B cell (primary cell): ENCODE results near the gene TBC1D22A. TPM values are rescaled to one million over a fixed set of nuclear protein-coding genes. Genes with fewer than 3 reads are reported as not detected.

Source experiments
- ATAC-seq: fragments of 200-7000 bp; cut with Tn5 transposase; one replicate; pipeline ENCODE4 v1.10.0; 2021; ENCODE audit warnings: low read depth, mild to moderate bottlenecking, moderate number of reproducible peaks, moderate library complexity
- CTCF ChIA-PET: fragments of 350-600 bp; sonication (Branson Sonifier 250); formaldehyde crosslinking; loops from one replicate; lab custom pipeline; 2021; ENCODE audit warnings: antibody characterized with exemption, inconsistent platforms; lab: Charles Lee
- POLR2A ChIA-PET: fragments of 350-600 bp; sonication (Branson Sonifier 250); formaldehyde crosslinking; loops from one replicate; lab custom pipeline; 2021; ENCODE audit warnings: antibody characterized with exemption; lab: Charles Lee
- DNase-seq: peaks from one replicate; pipeline ENCODE4 v3.0.0; 2013
- H2AFZ ChIP-seq: 2 replicates; pipeline ENCODE4 v1.6.1; 2012; ENCODE audit warnings: mild to moderate bottlenecking, low read depth, low read length; ENCODE audit not compliant: insufficient read depth, poor library complexity, severe bottlenecking
- H3K27ac ChIP-seq, 2 donors: 1 replicate in 1 of 2; 2 replicates in 1 of 2; pipeline ENCODE4 v1.5.1; 2012 to 2013; ENCODE audit warnings: low read length in 2 of 2, mild to moderate bottlenecking in 2 of 2, moderate library complexity in 1 of 2
- H3K27me3 ChIP-seq, 4 experiments: fragments of 200-600 bp in 1 of 4; sonication (generic) in 1 of 4; replicated peaks in 1 of 4; 1 replicate in 2 of 4; 2 replicates in 2 of 4; pipeline versions ENCODE4 v1.6.1 to v1.7.0; 2013 to 2016; ENCODE audit warnings: low read length in 3 of 4, mild to moderate bottlenecking in 2 of 4, mixed read lengths in 1 of 4, moderate library complexity in 1 of 4; ENCODE audit not compliant: insufficient read depth in 4 of 4, control insufficient read depth in 3 of 4; ENCODE audit errors: control extremely low read depth in 1 of 4
- H3K36me3 ChIP-seq, 2 experiments: replicated peaks in 1 of 2; 1 replicate in 1 of 2; 2 replicates in 1 of 2; pipeline versions ENCODE4 v1.6.1 to v1.7.1; 2013; ENCODE audit warnings: low read length in 1 of 2; ENCODE audit not compliant: insufficient read depth in 2 of 2, control insufficient read depth in 1 of 2; ENCODE audit errors: control extremely low read depth in 1 of 2, extremely low read depth in 1 of 2
- H3K4me1 ChIP-seq, 2 donors: fragments of 200-600 bp in 1 of 2; sonication (generic) in 1 of 2; 1 replicate in 1 of 2; 2 replicates in 1 of 2; pipeline versions ENCODE4 v1.5.1 to v1.6.1; 2013 to 2017; ENCODE audit warnings: low read length in 2 of 2; ENCODE audit not compliant: control insufficient read depth in 2 of 2, insufficient read depth in 2 of 2
- H3K4me2 ChIP-seq: replicated peaks from 2 replicates; pipeline ENCODE3; 2012; ENCODE audit warnings: mild to moderate bottlenecking, low read depth, low read length; ENCODE audit not compliant: poor library complexity, severe bottlenecking
- H3K4me3 ChIP-seq, 5 experiments: fragments of 200-600 bp in 1 of 5; sonication (generic) in 1 of 5; 1 replicate in 3 of 5; 2 replicates in 2 of 5; pipeline versions ENCODE4 v1.5.1 to v1.7.0; 2011 to 2016; ENCODE audit warnings: low read length in 4 of 5, mild to moderate bottlenecking in 4 of 5, low read depth in 2 of 5, control low read depth in 1 of 5, moderate library complexity in 1 of 5; ENCODE audit not compliant: insufficient read depth in 1 of 5; ENCODE audit errors: control extremely low read depth in 1 of 5, extremely low read depth in 1 of 5
- H3K79me2 ChIP-seq: fragments of 200-600 bp; sonication (generic); one replicate; pipeline ENCODE4 v1.6.0; 2016; ENCODE audit warnings: low read length; ENCODE audit not compliant: control insufficient read depth, insufficient read depth
- H3K9ac ChIP-seq: fragments of 200-600 bp; sonication (generic); 2 replicates; pipeline ENCODE4 v1.6.1; 2017; ENCODE audit warnings: mild to moderate bottlenecking, low read length, moderate library complexity
- H3K9me3 ChIP-seq, 3 donors: one replicate each; pipeline versions ENCODE4 v1.6.1 to v1.7.1; 2013; ENCODE audit warnings: low read length in 2 of 3; ENCODE audit not compliant: control insufficient read depth in 2 of 3, insufficient read depth in 1 of 3; ENCODE audit errors: control extremely low read depth in 1 of 3
- H4K20me1 ChIP-seq: 2 replicates; pipeline ENCODE4 v1.6.0; 2012; ENCODE audit warnings: mild to moderate bottlenecking, low read length; ENCODE audit not compliant: insufficient read depth, control insufficient read depth, poor library complexity, severe bottlenecking
- H3K27ac Mint-ChIP-seq: one replicate; pipeline ENCODE4 v1.8.0; 2021; ENCODE audit warnings: mixed read lengths
- H3K27me3 Mint-ChIP-seq: one replicate; pipeline ENCODE4 v1.8.0; 2021; ENCODE audit warnings: mixed read lengths
- H3K4me1 Mint-ChIP-seq: one replicate; pipeline ENCODE4 v1.8.0; 2021; ENCODE audit warnings: mixed read lengths
- H3K4me3 Mint-ChIP-seq: one replicate; pipeline ENCODE4 v1.8.0; 2021; ENCODE audit warnings: mixed read lengths
- H3K9me3 Mint-ChIP-seq: one replicate; pipeline ENCODE4 v1.8.0; 2022; ENCODE audit warnings: mixed read lengths; ENCODE audit not compliant: insufficient read depth
- CTCF ChIP-seq: fragments of 200-600 bp; IDR thresholded peaks from one replicate; pipeline ENCODE4 v1.8.0; 2022; ENCODE audit warnings: antibody characterized with exemption, mild to moderate bottlenecking
- EZH2 ChIP-seq: IDR thresholded peaks from 2 replicates; pipeline ENCODE4 v1.6.1; 2012; ENCODE audit warnings: borderline replicate concordance, low read depth, mild to moderate bottlenecking, moderate library complexity, low read length; ENCODE audit not compliant: insufficient read depth, poor library complexity, severe bottlenecking
- whole genome bisulfite sequencing: methylation state at CpG from one replicate; pipeline ENCODE4 v1.1.5; 2013; ENCODE audit warnings: missing lambda C conversion rate; ENCODE audit not compliant: insufficient coverage; 5-methylcytosine and 5-hydroxymethylcytosine counted together
- intact Hi-C: fragments of 100-400 bp; cut with micrococcal nuclease; formaldehyde crosslinking; loops from one replicate; pipeline ENCODE4 v1.10.0; 2022
- polyA plus RNA-seq: library from polyadenylated mRNA; depleted of rRNA; stranded (reverse); fragments of >200 nt; gene quantifications from 2 replicates; pipeline ENCODE4 v1.2.3, GENCODE V29; 2012
- total RNA-seq, 2 donors: library from RNA; stranded (reverse); fragments of 120-200 nt in 1 of 2; gene quantifications; 1 replicate in 1 of 2; 2 replicates in 1 of 2; pipeline versions ENCODE4 v1.2.3 to v1.2.4, GENCODE V29; 2013 to 2022

TBC1D22A gene
- total and polyA plus RNA-seq, 2 donors (not counting 1 experiment from before 2014, with no cell fraction given) = 73.8 to 128 TPM

GRCh38 chr22:46738647-46739093 is 23.8 kb upstream of the TBC1D22A start:
- H3K4me1 ChIP-seq = peaks cover 48 to 49% of the 10 kb centered on the region in 2 donors
- Mint-ChIP-seq H3K9me3 (no peaks in the 10 kb centered on the region), H3K4me3 (peak overlapping the region; percentile 89), H3K27me3 (no peaks in the 10 kb centered on the region), H3K27ac (peak overlapping the region; percentile 70), H3K4me1 (peaks cover 40% of the 10 kb centered on the region)
- peak overlapping the region in 1 of 2 donors; percentile 24 for H3K27ac ChIP-seq
- peaks cover 29% of the 10 kb centered on the region for H3K79me2 ChIP-seq
- no peak for ATAC-seq
- peak overlapping the region in 4 of 5 experiments; percentile 21 to 82 (median 71) for H3K4me3 ChIP-seq
- WGBS = 23% methylated on average over 20 of the region's 20 CpGs
- intact Hi-C loops = loop anchor here (1.0 to 5.0 kb wide), 2 partner anchors 65 to 161 kb away; no protein-coding TSS in a partner anchor
- ChIA-PET POLR2A (interaction anchor here (0.6 to 1.6 kb wide), 3 partner anchors 24 to 64 kb away, joined by 3 to 6 read pairs (median 4); partner anchors contain the start of gene TBC1D22A), CTCF (interaction anchor here (0.6 to 6.3 kb wide), 13 partner anchors 11 to 175 kb away, joined by 3 to 87 read pairs (median 4); partner anchors contain the start of gene TBC1D22A)
- H3K4me2 ChIP-seq = peak overlapping the region; percentile 95
- peaks cover 0 to 3% (median 0%) of the 10 kb centered on the region in 4 experiments for H3K27me3 ChIP-seq
- no peaks in the 10 kb centered on the region for H3K36me3 ChIP-seq
- DNase-seq = no peak
- peak overlapping the region; percentile 74 for H3K9ac ChIP-seq
- H3K9me3 ChIP-seq = peaks cover 0 to 13% (median 0%) of the 10 kb centered on the region in 3 donors
- H4K20me1 ChIP-seq = peaks cover 51% of the 10 kb centered on the region
- TF ChIP-seq EZH2 (no peak), CTCF (no peak)
- peak overlapping the region; percentile 72 for H2AFZ ChIP-seq
